GM18868 (cell line): ENCODE measurements around the gene LPP.
A peak's percentile ranks its signal among the peaks of the same experiment; 100 is the strongest.

ENCODE experiments used
- ATAC-seq: cut with Tn5 transposase; IDR thresholded peaks from one replicate; pipeline ENCODE4 v1.9.1; 2021; ENCODE audit warnings: mild to moderate bottlenecking, moderate library complexity; ENCODE audit not compliant: unreplicated experiment

The LPP gene

GRCh38 chr3:188351648-188352047 is 197.7 kb downstream of the LPP start:
- ATAC-seq = no peak

GRCh38 chr3:188352196-188352927 is 198.4 kb downstream of the LPP start:
- no peak for ATAC-seq

DNA sequence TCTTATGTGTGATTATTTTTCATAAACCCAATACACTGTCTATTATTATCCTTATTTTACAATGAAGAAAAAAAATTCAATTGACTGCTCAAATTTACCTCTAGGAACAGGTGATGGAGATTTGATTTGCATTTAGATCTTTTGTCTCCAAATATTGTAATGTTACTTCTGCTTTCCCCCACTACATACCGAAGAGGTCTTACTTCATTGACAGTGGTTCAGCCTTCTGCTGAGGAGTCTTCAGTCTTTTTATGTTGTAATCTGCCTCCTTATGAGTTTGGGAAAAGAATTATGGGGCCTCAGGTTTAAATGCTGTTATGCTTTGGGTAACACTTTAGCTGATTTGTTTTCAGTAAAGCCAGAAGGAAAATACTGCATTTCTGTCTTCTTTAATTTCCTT is 199.5 kb downstream of the LPP start:
- ATAC-seq = no peak

DNA sequence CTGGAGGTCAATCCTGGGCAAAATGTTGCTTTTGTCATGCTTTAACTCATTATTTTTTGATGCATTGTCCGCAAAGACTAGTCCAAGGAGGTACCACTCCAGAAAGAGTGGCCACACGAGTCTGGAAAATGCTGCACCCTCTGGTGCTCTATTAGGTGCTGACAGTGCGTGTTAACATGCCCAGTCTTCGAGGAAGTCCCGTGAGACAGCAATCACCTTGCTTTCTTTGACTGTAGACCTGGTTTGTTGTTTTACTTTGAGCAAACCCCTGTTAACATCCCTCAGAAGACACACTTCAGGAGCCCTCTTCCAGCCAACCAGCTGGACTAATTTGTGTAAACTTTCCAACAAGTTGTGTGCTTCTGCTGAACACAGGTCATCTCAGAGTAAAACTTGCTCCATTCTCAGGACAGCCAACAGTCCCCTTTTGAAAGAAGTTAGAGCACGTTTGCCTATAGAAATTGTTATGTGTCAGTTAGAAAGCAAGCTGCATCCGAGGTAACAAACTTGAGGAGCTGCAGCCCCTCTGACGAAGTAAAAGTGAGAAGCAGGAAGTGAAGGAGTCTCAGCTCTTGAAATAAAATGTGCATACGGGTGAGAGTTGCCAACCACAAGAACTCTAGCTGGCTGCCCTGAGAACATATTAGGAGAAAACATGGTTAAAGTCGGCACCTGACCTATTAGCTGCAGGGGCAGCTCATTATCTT is 205.0 kb downstream of the LPP start:
- ATAC-seq = peak; percentile 77

GRCh38 chr3:188360364-188360881 is 206.5 kb downstream of the LPP start:
- ATAC-seq = no peak

DNA sequence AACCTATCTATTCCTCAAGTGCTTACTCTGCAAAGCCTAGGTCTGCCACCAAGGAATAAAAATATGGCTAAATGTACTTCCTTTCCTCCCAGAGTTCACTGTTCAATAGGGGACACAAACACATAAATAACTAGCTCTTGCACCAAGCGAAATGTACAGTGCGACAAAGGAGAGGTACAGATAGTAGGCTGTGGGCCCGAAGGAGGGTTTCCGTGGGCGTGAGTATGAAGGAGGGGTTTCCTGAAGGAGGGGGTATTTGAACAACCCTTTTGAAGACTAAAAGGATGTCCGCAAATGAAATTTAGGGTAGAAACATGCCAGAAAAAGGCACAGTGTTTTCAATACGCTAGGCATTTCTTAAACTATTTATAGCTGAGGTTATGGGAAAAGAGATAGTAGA is 207.9 kb downstream of the LPP start:
- no peak for ATAC-seq

GRCh38 chr3:188362405-188362831 is 208.5 kb downstream of the LPP start:
- no peak for ATAC-seq

- no peak for ATAC-seq
Observed at GRCh38 chr3:188365184-188365583, 211.2 kb downstream of the LPP start.

DNA sequence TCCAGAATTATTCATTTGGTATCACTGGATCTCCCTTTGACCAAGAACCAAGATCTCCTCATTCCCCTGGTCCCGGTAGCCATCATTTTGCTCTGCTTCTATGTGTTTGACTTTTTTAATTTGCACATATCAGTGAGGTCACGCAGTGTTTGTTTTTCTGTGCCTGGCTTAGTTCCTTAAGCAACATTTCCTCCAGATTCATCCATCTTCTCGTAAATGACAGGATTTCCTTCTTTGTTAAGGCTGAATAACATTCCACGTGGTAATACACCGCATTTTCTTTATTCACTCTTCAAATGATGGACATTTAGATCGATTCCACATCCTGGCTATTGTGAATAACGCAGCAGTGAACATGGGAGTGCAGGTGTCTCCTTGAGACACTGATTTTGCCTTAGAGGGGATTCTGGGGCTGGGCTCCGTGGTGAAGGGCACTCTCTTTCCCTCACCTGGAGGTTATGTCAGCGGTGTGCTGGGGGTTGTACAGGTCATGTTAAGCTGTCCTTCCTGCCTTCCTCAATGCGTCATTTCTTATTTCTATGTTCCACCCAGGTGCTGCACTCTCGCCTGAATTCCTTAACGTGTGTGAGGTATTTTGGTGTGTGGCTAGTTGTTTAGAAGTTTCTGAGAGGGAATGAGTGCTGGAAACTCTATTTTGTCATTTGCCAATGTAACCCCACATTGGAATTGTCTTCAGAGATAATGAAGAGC is 212.2 kb downstream of the LPP start:
- ATAC-seq = no peak

- no peak for ATAC-seq
Observed at GRCh38 chr3:188367678-188368077, 213.7 kb downstream of the LPP start.

DNA sequence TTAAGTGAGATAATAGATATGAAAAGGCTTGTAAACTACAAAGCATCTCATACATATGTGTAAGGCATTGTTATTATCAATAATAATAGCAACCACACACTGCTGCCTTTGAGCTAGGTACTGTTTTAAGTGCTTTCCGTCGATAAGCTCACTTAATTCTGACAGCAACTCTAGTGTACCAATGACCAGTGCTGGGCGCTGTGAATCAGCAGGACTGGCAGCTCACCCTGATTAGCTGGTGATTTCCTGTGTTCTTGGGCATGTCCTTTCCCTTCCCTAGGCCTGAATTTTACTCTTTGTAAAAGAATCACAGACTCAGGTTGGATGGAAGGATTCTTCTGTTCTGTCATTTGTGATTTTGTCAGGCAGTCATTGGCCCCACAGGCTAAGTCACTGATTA is 215.6 kb downstream of the LPP start:
- ATAC-seq = no peak

GRCh38 chr3:188370081-188370830 is 216.3 kb downstream of the LPP start:
- no peak for ATAC-seq

DNA sequence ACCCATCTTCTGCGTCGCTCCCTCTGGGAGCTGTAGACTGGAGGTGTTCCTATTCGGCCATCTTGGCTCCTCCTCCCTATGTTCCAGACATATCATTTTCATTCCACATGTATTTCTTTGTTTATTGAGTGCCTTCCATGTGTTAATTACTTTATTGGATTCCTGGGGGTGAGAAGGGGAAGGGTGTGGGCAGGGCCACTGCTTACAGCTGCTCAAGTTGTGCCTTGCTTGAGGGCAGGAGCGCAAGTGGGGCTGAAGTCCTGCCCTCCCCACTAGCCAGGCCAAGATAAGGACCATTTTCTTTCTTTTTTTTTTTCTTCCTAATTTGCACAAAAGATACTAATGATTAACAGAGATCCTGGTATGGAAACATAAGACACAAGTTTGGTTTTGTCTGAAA is 224.8 kb downstream of the LPP start:
- no peak for ATAC-seq

- ATAC-seq = no peak
Observed at GRCh38 chr3:188380252-188380651, 226.3 kb downstream of the LPP start.

GRCh38 chr3:188380722-188381121 is 226.8 kb downstream of the LPP start:
- no peak for ATAC-seq

GRCh38 chr3:188383748-188384147 is 229.8 kb downstream of the LPP start:
- no peak for ATAC-seq

DNA sequence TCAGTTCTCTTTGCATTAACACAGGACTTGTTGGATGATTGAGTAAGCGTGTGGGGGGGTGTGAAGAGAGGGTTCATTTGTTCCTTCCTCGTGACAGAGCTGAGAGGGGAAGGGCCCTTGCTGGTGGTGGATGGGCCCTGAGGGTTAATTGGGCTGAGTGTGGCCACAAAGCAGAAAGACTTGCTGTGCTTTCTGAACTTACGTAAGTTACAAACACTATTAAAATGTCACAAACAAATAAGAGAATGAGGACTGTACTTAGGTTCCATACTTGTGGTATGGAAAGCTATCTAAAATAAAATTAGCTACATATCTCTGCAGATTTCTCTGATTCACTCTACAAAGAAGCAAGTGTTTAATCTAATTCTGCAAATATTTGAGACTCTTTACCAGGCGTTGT is 231.3 kb downstream of the LPP start:
- ATAC-seq = no peak

DNA sequence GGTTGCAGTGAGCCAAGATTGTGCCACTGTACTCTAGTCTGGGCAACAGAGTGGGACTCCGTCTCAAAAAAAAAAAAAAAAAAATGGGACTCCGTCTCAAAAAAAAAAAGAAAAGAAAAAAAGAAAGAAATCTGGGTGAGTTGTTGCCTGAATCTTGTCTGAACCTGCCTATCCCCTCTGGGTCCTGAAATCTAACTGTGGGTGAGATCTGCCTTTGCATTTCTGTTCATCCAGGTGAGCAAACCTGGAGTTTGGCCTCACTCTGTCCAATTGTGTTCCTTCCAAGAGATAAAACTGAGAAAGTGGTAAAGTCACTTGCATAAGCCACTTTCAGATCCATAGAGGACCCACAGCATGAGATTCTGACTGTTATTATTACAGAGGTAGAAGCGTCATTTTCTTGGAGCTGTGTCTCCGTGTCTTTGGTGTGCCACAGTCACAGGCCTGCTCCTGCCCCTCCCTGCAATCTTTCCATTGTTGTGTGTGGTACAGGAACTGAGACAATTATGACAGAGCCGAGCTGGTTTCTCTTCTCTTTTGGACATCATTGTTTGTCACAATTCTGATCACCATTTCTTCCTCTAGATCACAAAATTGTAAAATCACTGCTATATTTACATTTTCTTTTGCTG is 235.9 kb downstream of the LPP start:
- peak; percentile 98 for ATAC-seq

DNA sequence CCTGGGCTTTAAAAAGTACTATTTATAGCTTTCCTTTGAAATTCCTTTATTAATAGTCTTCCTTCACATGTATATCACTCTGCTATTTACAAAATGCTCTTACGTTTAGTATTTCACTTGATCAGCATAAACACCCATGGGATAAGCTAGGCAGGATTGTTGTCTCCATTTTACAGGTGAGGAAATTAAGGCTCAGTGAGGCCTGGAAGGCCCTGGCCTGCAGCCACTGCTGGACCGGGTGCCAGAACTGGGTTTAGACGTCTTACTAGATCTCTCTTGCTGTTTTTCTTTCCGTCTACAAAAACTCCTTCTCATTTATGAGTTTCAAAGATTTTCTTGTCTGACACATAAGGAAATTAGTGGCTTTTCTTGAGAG is 236.4 kb downstream of the LPP start:
- peak; percentile 13 for ATAC-seq

DNA sequence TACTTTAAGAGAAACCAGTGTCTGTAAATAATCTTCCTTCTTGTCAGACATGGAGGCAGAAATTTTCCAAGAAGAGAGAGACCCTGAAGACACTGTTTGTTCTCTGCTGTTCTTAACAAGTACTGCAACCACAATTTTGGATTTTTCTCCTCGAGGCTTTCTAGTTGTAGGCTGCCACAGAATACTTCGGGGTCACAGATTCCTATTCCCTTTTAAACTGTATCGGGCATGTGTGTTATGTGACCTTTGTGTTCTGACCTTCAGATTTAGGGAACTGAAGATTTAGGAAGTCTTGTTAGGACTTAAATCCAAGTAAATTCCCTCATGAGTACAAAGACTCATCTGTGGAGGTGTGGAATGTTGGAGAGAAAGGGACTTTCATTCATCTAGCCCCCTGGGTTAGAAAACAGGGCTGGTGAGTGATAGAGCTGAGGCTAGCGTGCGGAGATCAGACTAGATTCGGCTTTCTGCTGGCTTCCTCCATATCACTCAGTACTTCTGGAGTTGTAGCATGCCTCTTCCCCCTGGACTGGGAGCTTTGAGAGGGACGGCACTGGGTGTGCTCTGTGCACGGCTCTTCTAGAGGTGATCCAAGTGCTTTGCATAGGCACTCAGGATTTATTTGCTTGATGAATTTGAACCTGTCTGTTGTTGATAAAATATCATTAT is 237.0 kb downstream of the LPP start:
- ATAC-seq = no peak
